GM13976 (cell line): Measurements from ENCODE around the gene PDE6D.

Experiments
- DNase-seq: peaks from one replicate; pipeline ENCODE4 v3.0.0; 2012; ENCODE audit warnings: low spot score
- in situ Hi-C: fragments of 300-500 bp; cut with MboI; formaldehyde crosslinking; loops from one replicate; pipeline ENCODE4 v1.12.0; 2022; ENCODE audit warnings: low sequenced_read_pairs, mixed read lengths, inconsistent platforms; ENCODE audit not compliant: unreplicated experiment
- TF ChIP-seq, protein P1 (sequence below): IDR thresholded peaks from 2 replicates; pipeline ENCODE4 v1.5.1; 2012; ENCODE audit warnings: borderline replicate concordance, mild to moderate bottlenecking; ENCODE audit not compliant: insufficient read depth; ENCODE audit errors: extremely low read depth, missing control alignments, control extremely low read depth

PDE6D gene

DNA sequence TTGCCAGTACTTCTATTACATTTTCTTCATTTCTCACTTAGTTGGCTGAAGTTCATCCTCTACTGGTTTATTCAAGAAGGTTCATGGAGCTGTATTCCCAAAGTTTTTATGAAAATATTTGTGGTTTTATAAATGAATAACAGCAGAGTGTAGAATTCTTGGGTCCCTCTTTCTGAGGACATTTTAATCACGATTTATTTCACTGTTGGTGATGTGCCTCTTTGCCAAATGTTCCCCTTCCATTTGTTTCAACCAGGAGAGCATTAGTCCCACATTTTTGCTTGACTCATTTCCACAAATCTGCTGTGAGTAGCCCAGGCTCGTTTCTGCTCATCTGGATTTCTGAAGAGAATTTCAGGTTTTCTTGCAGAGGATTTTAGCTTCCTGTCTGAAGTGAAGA is 25.9 kb upstream of the PDE6D start:
- DNase-seq, result no peak
- TF ChIP-seq, protein P1, sequence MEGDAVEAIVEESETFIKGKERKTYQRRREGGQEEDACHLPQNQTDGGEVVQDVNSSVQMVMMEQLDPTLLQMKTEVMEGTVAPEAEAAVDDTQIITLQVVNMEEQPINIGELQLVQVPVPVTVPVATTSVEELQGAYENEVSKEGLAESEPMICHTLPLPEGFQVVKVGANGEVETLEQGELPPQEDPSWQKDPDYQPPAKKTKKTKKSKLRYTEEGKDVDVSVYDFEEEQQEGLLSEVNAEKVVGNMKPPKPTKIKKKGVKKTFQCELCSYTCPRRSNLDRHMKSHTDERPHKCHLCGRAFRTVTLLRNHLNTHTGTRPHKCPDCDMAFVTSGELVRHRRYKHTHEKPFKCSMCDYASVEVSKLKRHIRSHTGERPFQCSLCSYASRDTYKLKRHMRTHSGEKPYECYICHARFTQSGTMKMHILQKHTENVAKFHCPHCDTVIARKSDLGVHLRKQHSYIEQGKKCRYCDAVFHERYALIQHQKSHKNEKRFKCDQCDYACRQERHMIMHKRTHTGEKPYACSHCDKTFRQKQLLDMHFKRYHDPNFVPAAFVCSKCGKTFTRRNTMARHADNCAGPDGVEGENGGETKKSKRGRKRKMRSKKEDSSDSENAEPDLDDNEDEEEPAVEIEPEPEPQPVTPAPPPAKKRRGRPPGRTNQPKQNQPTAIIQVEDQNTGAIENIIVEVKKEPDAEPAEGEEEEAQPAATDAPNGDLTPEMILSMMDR, result no peak
- in situ Hi-C loops, result no loop called here

DNA sequence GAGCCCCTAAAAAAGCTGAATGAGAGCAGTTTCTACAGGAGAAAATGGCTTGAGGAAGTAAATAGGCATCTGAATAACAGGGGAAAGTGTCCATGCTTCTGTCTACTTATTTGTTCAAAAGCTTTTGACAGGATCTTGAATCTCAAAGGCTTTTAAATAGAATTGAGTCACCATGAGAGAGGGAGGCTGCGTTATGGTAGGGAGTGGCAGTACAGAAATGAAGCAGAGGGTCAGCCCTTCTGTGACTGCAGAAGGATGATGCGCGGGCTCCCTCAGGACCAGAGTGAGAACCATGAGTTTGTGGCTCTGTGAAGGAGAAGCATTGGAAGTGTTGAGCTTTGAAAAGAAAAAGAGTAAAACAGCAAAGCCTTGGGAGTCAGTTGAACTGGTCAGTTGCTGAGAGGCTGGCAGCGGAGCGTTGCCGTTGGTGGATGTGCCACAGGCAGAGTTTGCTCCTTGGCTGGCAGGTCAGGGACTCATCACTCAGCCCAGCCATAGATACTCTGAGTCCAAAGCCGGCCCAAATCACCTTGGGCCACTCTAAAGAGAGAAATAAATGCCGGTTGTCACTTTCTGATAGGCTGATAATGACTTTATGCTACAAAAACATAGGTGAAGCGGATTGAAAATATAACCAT is 22.5 kb upstream of the PDE6D start:
- DNase-seq, result no peak
- in situ Hi-C loops, result no loop called here
- TF ChIP-seq, protein P1, result no peak

DNA sequence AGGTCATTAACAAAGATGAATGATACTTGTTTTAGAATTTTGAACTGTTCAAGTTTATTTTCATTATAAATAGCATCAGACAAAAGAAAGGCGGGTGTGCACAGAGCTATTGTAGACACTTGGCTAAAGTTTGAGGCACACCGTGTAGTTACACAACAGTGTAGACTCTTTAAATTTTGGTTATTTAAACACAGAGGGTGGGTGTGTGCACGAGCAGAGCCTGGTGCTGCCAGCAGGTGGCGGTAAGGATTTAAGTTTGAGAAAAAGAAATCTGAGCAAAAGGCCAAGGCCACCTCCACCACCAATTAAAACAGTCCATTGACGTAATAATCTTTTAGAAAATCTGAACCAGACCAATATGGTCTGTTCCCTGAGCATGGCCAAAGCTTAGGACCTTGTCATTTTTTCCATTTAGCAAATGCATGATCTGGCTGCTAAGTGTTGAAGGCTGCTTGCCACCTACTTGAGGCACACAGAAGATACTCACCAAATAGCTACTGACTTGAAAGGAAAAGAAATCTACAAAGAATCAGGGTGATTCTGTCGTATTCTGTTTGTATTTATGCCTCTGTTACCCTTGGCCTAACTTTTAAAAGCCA is 19.5 kb upstream of the PDE6D start:
- TF ChIP-seq, protein P1, result peak; percentile 70
- peak; percentile 47 for DNase-seq

DNA sequence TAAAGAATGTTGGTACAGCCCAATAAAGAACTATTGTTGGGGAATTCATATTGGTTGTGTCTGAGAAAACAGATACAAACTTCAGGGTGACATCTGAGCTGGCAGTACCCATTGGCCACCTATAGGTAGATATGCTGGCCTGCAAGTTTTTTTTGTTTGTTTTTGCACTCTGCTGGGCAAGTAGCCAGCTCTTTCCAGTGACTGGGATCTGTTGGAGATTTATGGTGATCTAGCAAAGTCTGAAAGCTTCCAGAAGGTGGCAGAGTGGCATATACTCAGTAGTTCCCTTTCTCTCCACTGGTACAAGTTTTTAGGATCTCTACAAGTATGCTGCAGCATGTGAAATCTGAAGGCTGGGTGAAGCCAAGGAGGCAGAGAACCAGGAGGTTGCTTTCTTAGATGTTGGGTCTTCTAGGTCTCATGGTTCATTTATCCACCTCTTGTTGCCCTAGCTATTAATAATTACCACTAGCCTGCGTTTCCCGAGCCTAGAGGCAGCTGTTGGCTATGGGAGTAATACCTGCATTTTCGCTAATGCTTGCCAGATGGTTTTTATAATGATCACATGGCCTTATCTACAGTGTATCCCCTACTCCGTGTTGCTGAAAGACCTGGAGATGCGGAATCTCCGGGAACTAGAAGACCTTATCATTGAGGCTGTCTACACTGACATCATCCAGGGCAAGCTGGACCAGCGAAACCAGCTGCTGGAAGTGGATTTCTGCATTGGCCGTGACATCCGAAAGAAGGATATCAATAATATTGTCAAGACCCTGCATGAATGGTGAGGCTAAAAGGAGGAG is 14.6 kb upstream of the PDE6D start:
- TF ChIP-seq, protein P1, result no peak
- in situ Hi-C loops, result no loop called here
- no peak for DNase-seq

More for the DNA sequence above, 19.5 kb upstream of the PDE6D start:
- in situ Hi-C loops, result no loop called here

DNA sequence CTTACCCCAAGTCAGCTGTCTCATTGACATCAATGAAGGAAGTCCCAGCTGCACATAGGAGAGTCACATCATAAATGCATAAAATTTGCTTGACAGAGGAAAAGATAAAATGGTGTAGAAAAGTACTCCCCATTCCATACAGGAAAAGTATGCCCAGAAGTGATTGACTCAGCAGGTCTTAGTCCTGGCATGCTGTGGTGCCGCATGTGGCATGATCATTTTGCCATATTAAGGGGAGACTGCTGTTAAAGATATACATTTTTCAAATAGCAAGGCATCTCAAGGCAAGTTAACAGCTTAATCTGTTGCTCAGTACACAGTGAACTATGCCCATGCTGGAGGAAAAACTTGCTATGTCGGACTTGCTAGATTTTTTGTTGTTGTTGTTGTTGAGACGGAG is 13.3 kb upstream of the PDE6D start:
- TF ChIP-seq, protein P1, result no peak
- in situ Hi-C loops, result no loop called here
- DNase-seq, result no peak

DNA sequence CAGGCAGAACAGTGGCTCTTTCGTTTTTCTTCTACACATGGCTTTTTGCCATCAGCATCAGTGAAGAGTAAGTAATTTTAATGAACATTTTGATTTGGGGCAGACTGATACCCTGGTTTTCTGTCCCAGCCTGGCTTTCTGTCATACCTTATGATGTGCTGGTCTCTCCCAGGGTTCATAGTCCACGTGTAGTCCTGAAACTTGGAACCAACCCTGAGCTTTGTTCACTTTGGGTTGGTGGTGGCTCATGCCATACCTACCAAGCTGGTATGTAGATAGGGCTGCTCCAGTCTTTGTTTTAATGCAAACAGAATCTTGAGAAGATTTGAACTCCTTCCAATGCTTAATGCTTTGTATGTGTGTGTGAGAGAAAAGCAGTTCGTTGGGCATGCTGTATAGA is 10.0 kb upstream of the PDE6D start:
- TF ChIP-seq, protein P1, result no peak
- DNase-seq, result no peak
- in situ Hi-C loops, result no loop called here
